ENCODE data around the gene EPB41L4A. TPM values are rescaled to one million over a fixed set of nuclear protein-coding genes. Genes with fewer than 3 reads are reported as not detected.

The EPB41L4A gene
- total and polyA plus RNA-seq, 2 donors from 2014 or later, result 10.2 to 39.0 TPM

GRCh38 chr5:112267231-112267630, 151.8 kb downstream of the EPB41L4A start:
- no peak for TF ChIP-seq CTCF (IDR thresholded peaks at IDR 0.05; ENCODE audit: borderline replicate concordance, extremely low read depth, insufficient read depth)
- intact Hi-C loops (cut with DNase I), result no loop called here

GRCh38 chr5:112264666-112265065, 154.4 kb downstream of the EPB41L4A start:
- no peak for FAIRE-seq
- Histone ChIP-seq H3K4me3 (ENCODE audit: low read length in 3 of 3) (no peak overlapping the region), H3K27ac (ENCODE audit: low read depth in 2 of 2, low read length in 2 of 2) (no peak overlapping the region), H3K4me1 (ENCODE audit: control insufficient read depth in 2 of 3, insufficient read depth in 2 of 3, low read depth in 1 of 3, low read length in 3 of 3) (peaks cover 0 to 3% (median 2%) of the 10 kb centered on the region in 3 donors), H3K27me3 (ENCODE audit: control insufficient read depth, insufficient read depth, low read length) (no peaks in the 10 kb centered on the region), H3K9ac (ENCODE audit: low read length in 3 of 3) (no peak overlapping the region), H3K9me3 (ENCODE audit: control insufficient read depth in 2 of 3, insufficient read depth in 1 of 3, low read length in 3 of 3) (no peaks in the 10 kb centered on the region), H3K36me3 (ENCODE audit: control insufficient read depth in 2 of 3, insufficient read depth in 3 of 3, low read length in 3 of 3) (peaks cover 0 to 5% (median 3%) of the 10 kb centered on the region in 3 donors)
- DNase-seq, result no peak
- intact Hi-C loops (cut with DNase I), result no loop called here
- no peak for TF ChIP-seq CTCF (IDR thresholded peaks at IDR 0.05; ENCODE audit: borderline replicate concordance, extremely low read depth, insufficient read depth)

More at GRCh38 chr5:112267231-112267630, 151.8 kb downstream of the EPB41L4A start:
- FAIRE-seq (no peak), DNase-seq (no peak)
- Histone ChIP-seq H3K4me1 (ENCODE audit: control insufficient read depth in 2 of 3, insufficient read depth in 2 of 3, low read depth in 1 of 3, low read length in 3 of 3) (peaks cover 0 to 3% (median 2%) of the 10 kb centered on the region in 3 donors), H3K36me3 (ENCODE audit: control insufficient read depth in 2 of 3, insufficient read depth in 3 of 3, low read length in 3 of 3) (peaks cover 0 to 5% (median 3%) of the 10 kb centered on the region in 3 donors), H3K9ac (ENCODE audit: low read length in 3 of 3) (no peak overlapping the region), H3K27ac (ENCODE audit: low read depth in 2 of 2, low read length in 2 of 2) (no peak overlapping the region), H3K4me3 (ENCODE audit: low read length in 3 of 3) (no peak overlapping the region), H3K27me3 (ENCODE audit: control insufficient read depth, insufficient read depth, low read length) (no peaks in the 10 kb centered on the region), H3K9me3 (ENCODE audit: control insufficient read depth in 2 of 3, insufficient read depth in 1 of 3, low read length in 3 of 3) (no peaks in the 10 kb centered on the region)

GRCh38 chr5:112264151-112264550, 154.9 kb downstream of the EPB41L4A start:
- DNase-seq (no peak), FAIRE-seq (no peak)
- Histone ChIP-seq H3K4me3 (ENCODE audit: low read length in 3 of 3) (no peak overlapping the region), H3K9me3 (ENCODE audit: control insufficient read depth in 2 of 3, insufficient read depth in 1 of 3, low read length in 3 of 3) (no peaks in the 10 kb centered on the region), H3K4me1 (ENCODE audit: control insufficient read depth in 2 of 3, insufficient read depth in 2 of 3, low read depth in 1 of 3, low read length in 3 of 3) (peaks cover 0 to 3% (median 2%) of the 10 kb centered on the region in 3 donors), H3K36me3 (ENCODE audit: control insufficient read depth in 2 of 3, insufficient read depth in 3 of 3, low read length in 3 of 3) (peaks cover 0 to 5% (median 3%) of the 10 kb centered on the region in 3 donors), H3K9ac (ENCODE audit: low read length in 3 of 3) (no peak overlapping the region), H3K27me3 (ENCODE audit: control insufficient read depth, insufficient read depth, low read length) (no peaks in the 10 kb centered on the region), H3K27ac (ENCODE audit: low read depth in 2 of 2, low read length in 2 of 2) (no peak overlapping the region)
- no peak for TF ChIP-seq CTCF (IDR thresholded peaks at IDR 0.05; ENCODE audit: borderline replicate concordance, extremely low read depth, insufficient read depth)
- intact Hi-C loops (cut with DNase I), result no loop called here

- Histone ChIP-seq H3K27me3 (ENCODE audit: control insufficient read depth, insufficient read depth, low read length) (no peaks in the 10 kb centered on the region), H3K4me1 (ENCODE audit: control insufficient read depth in 2 of 3, insufficient read depth in 2 of 3, low read depth in 1 of 3, low read length in 3 of 3) (peaks cover 0 to 3% (median 2%) of the 10 kb centered on the region in 3 donors), H3K36me3 (ENCODE audit: control insufficient read depth in 2 of 3, insufficient read depth in 3 of 3, low read length in 3 of 3) (peaks cover 0 to 5% (median 3%) of the 10 kb centered on the region in 3 donors), H3K27ac (ENCODE audit: low read depth in 2 of 2, low read length in 2 of 2) (no peak overlapping the region), H3K4me3 (ENCODE audit: low read length in 3 of 3) (no peak overlapping the region), H3K9ac (ENCODE audit: low read length in 3 of 3) (no peak overlapping the region), H3K9me3 (ENCODE audit: control insufficient read depth in 2 of 3, insufficient read depth in 1 of 3, low read length in 3 of 3) (no peaks in the 10 kb centered on the region)
- FAIRE-seq (no peak), DNase-seq (no peak)
- TF ChIP-seq CTCF (IDR thresholded peaks at IDR 0.05; ENCODE audit: borderline replicate concordance, extremely low read depth, insufficient read depth), result no peak
- intact Hi-C loops (cut with DNase I), result no loop called here
Observed at GRCh38 chr5:112263469-112263868, 155.6 kb downstream of the EPB41L4A start.
